Mesenchymal stem cell (in vitro differentiated cells and primary cell): ENCODE results near the gene WWP2.
A peak's percentile ranks its signal among the peaks of the same experiment; 100 is the strongest.

ENCODE experiments used
- DNase-seq: peaks from one replicate; pipeline ENCODE4 v3.0.0-alpha.2; 2013
- H2AFZ ChIP-seq: one replicate; pipeline ENCODE4 v1.6.1; 2013; ENCODE audit warnings: low read depth, mild to moderate bottlenecking, control low read depth, inconsistent platforms, low read length, moderate library complexity
- H2AK5ac ChIP-seq: 2 replicates; pipeline ENCODE4 v1.6.1; 2013; ENCODE audit warnings: low read length, moderate library complexity, mild to moderate bottlenecking, inconsistent platforms; ENCODE audit not compliant: severe bottlenecking
- H2BK120ac ChIP-seq: one replicate; pipeline ENCODE4 v1.6.1; 2013; ENCODE audit warnings: low read depth, mild to moderate bottlenecking, inconsistent platforms, low read length, moderate library complexity
- H2BK12ac ChIP-seq, 2 experiments: one replicate each; pipeline ENCODE4 v1.6.1; 2013; ENCODE audit warnings: inconsistent platforms in 2 of 2, low read length in 2 of 2, mild to moderate bottlenecking in 2 of 2, moderate library complexity in 2 of 2, control low read depth in 1 of 2
- H2BK15ac ChIP-seq: one replicate; pipeline ENCODE4 v1.6.1; 2013; ENCODE audit warnings: mild to moderate bottlenecking, low read depth, inconsistent platforms; ENCODE audit not compliant: poor library complexity, severe bottlenecking
- H2BK5ac ChIP-seq: 2 replicates; pipeline ENCODE4 v1.6.1; 2013; ENCODE audit warnings: low read depth, mild to moderate bottlenecking, low read length, control low read depth, inconsistent platforms; ENCODE audit not compliant: poor library complexity, severe bottlenecking
- H3K14ac ChIP-seq, 2 experiments: one replicate each; pipeline ENCODE4 v1.6.1; 2013; ENCODE audit warnings: inconsistent platforms in 2 of 2, low read length in 2 of 2, control low read depth in 1 of 2, mild to moderate bottlenecking in 1 of 2, moderate library complexity in 1 of 2
- H3K18ac ChIP-seq, 2 experiments: one replicate each; pipeline ENCODE4 v1.6.1; 2013; ENCODE audit warnings: inconsistent platforms in 2 of 2, low read length in 2 of 2, control low read depth in 1 of 2, low read depth in 1 of 2, mild to moderate bottlenecking in 1 of 2
- H3K23ac ChIP-seq, 2 experiments: one replicate each; pipeline ENCODE4 v1.6.1; 2013; ENCODE audit warnings: inconsistent platforms in 2 of 2, low read length in 2 of 2, mild to moderate bottlenecking in 2 of 2, moderate library complexity in 2 of 2, control low read depth in 1 of 2
- H3K27ac ChIP-seq: 2 replicates; pipeline ENCODE4 v1.5.1; 2013; ENCODE audit warnings: mild to moderate bottlenecking, moderate library complexity, low read length, control low read depth, inconsistent platforms; ENCODE audit not compliant: poor library complexity, severe bottlenecking
- H3K27me3 ChIP-seq, 2 experiments: 2 replicates each; pipeline versions ENCODE4 v1.6.1 to v1.7.0; 2013; ENCODE audit warnings: low read length in 2 of 2, mild to moderate bottlenecking in 2 of 2, moderate library complexity in 2 of 2, control low read depth in 1 of 2, inconsistent platforms in 1 of 2; ENCODE audit not compliant: control insufficient read depth in 1 of 2, insufficient read depth in 1 of 2
- H3K36me3 ChIP-seq, 2 experiments: 2 replicates each; pipeline versions ENCODE4 v1.6.1 to v1.7.0; 2013; ENCODE audit warnings: low read length in 2 of 2, control low read depth in 1 of 2, inconsistent platforms in 1 of 2, low read depth in 1 of 2, mild to moderate bottlenecking in 1 of 2; ENCODE audit not compliant: insufficient read depth in 2 of 2, control insufficient read depth in 1 of 2
- H3K4ac ChIP-seq, 2 experiments: one replicate each; pipeline ENCODE4 v1.6.1; 2013; ENCODE audit warnings: inconsistent platforms in 2 of 2, low read length in 2 of 2, mild to moderate bottlenecking in 2 of 2, moderate library complexity in 2 of 2, control low read depth in 1 of 2, low read depth in 1 of 2
- H3K4me1 ChIP-seq: 2 replicates; pipeline ENCODE4 v1.6.1; 2013; ENCODE audit warnings: low read depth, low read length, control low read depth; ENCODE audit not compliant: control insufficient read depth, insufficient read depth
- H3K4me2 ChIP-seq: 2 replicates; pipeline ENCODE4 v1.6.1; 2013; ENCODE audit warnings: low read length, mild to moderate bottlenecking, inconsistent platforms; ENCODE audit not compliant: poor library complexity, severe bottlenecking
- H3K4me3 ChIP-seq, 2 experiments: 2 replicates each; pipeline versions ENCODE4 v1.5.1 to v1.7.0; 2013; ENCODE audit warnings: low read length in 2 of 2, mild to moderate bottlenecking in 2 of 2, control low read depth in 1 of 2, low read depth in 1 of 2; ENCODE audit not compliant: insufficient read depth in 1 of 2
- H3K79me1 ChIP-seq: replicated peaks from 2 replicates; pipeline ENCODE4 v1.6.1; 2013; ENCODE audit warnings: mild to moderate bottlenecking, control low read depth, low read length, inconsistent platforms; ENCODE audit not compliant: poor library complexity, severe bottlenecking
- H3K9ac ChIP-seq: 2 replicates; pipeline ENCODE4 v1.7.0; 2013; ENCODE audit warnings: mild to moderate bottlenecking, low read length, moderate library complexity
- H3K9me3 ChIP-seq: 2 replicates; pipeline ENCODE4 v1.7.0; 2013; ENCODE audit warnings: mild to moderate bottlenecking, low read length; ENCODE audit not compliant: control insufficient read depth
- H4K8ac ChIP-seq: one replicate; pipeline ENCODE4 v1.6.1; 2013; ENCODE audit warnings: inconsistent platforms, mild to moderate bottlenecking, low read length, moderate library complexity
- H4K91ac ChIP-seq: one replicate; pipeline ENCODE4 v1.6.1; 2013; ENCODE audit warnings: mild to moderate bottlenecking, low read length, inconsistent platforms
- WGBS: methylation state at CpG from one replicate; pipeline ENCODE4 v1.1.7; 2013; ENCODE audit warnings: mixed read lengths; 5-methylcytosine and 5-hydroxymethylcytosine counted together

The WWP2 gene

DNA sequence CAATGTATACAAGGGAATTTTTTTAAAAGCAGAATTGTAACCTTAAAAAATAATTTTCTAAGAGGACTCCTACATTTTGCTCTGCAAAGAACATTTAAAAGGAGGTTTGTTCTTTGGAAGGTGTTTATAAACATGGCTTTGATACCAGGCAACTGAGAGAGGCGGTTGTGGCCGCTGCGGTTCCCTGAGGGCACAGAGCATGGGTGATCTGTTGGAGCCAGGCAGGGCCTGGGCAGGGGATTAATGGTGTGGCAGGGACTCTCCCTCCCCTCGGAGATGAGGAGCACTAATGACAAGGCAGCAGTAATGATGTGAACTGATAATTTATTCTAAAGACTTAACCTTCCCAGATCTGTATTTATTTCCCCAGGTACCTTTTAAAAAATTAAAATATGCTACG is 65.4 kb downstream of the WWP2 start:
- H3K4ac ChIP-seq, result no peak overlapping the region
- H2AFZ ChIP-seq, result no peak overlapping the region
- DNase-seq, result no peak
- peaks cover 5% of the 10 kb centered on the region for H3K4me1 ChIP-seq
- H3K18ac ChIP-seq, result no peak overlapping the region
- H3K27me3 ChIP-seq, result no peaks in the 10 kb centered on the region
- H4K91ac ChIP-seq, result no peak overlapping the region
- no peak overlapping the region for H2BK12ac ChIP-seq
- no peak overlapping the region for H3K23ac ChIP-seq
- H3K36me3 ChIP-seq, result peaks cover 0 to 4% of the 10 kb centered on the region in 2 experiments
- peak overlapping the region; percentile 37 for H4K8ac ChIP-seq
- no peak overlapping the region for H3K27ac ChIP-seq
- H3K79me1 ChIP-seq, result peaks cover 19% of the 10 kb centered on the region
- H2BK120ac ChIP-seq, result no peak overlapping the region
- no peaks in the 10 kb centered on the region for H3K9me3 ChIP-seq
- no peak overlapping the region for H3K14ac ChIP-seq
- H3K4me2 ChIP-seq, result no peak overlapping the region
- H3K9ac ChIP-seq, result no peak overlapping the region
- H2BK5ac ChIP-seq, result no peak overlapping the region
- H3K4me3 ChIP-seq, result no peak overlapping the region
- H2AK5ac ChIP-seq, result no peak overlapping the region
- H2BK15ac ChIP-seq, result no peak overlapping the region
- 94% methylated on average over 4 of the region's 5 CpGs for WGBS

DNA sequence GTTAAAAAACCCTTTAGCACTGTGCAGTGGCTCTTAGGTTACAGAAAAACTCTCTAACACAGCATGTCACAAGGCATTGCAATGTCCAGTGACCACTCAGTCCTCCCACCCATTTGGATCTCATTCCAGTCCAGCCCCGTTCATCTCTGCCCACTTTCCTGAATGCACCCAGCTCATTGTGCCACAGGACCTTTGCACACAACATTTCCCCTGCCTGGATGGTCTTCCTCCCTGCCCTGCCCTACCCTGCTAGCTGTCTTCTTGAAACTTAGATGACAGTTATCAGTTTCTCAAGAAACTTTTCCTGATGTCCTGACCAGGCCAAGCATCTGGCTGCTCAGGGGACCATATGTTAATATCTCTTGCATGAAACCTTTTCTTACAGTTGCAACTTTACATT is 67.2 kb downstream of the WWP2 start:
- no peak overlapping the region for H2AFZ ChIP-seq
- no peaks in the 10 kb centered on the region for H3K36me3 ChIP-seq
- no peak overlapping the region for H2BK120ac ChIP-seq
- no peak overlapping the region for H2AK5ac ChIP-seq
- no peaks in the 10 kb centered on the region for H3K27me3 ChIP-seq
- H3K4me2 ChIP-seq, result no peak overlapping the region
- no peak overlapping the region for H2BK12ac ChIP-seq
- H2BK15ac ChIP-seq, result no peak overlapping the region
- no peaks in the 10 kb centered on the region for H3K9me3 ChIP-seq
- H3K4me3 ChIP-seq, result no peak overlapping the region
- H3K4ac ChIP-seq, result no peak overlapping the region
- H3K27ac ChIP-seq, result no peak overlapping the region
- WGBS, result 89% methylated on average over 1 of the region's 1 CpG
- no peak overlapping the region for H3K9ac ChIP-seq
- H3K4me1 ChIP-seq, result peaks cover 15% of the 10 kb centered on the region
- H3K79me1 ChIP-seq, result peaks cover 17% of the 10 kb centered on the region
- H4K8ac ChIP-seq, result no peak overlapping the region
- H3K14ac ChIP-seq, result no peak overlapping the region
- no peak overlapping the region for H2BK5ac ChIP-seq
- H4K91ac ChIP-seq, result no peak overlapping the region
- no peak overlapping the region for H3K23ac ChIP-seq
- DNase-seq, result no peak
- H3K18ac ChIP-seq, result no peak overlapping the region

DNA sequence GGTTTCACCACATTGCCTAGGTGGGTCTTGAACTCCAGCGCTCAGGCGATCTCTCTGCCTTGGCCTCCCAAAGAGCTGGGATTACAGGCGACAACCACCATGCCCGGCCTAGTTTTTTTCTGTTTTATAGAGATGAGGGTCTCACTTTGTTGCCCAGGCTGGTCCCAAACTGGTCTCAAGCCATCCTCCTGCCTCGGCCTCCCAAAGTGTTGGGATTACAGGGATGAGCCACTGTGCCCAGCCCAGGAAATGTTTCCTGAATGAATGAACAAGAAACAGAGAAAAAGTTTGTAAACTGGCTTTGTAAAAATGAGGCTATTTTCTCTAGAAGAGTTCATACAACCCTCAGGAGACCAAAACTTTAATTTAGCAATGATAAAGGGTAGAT is 68.0 kb downstream of the WWP2 start:
- peaks cover 17% of the 10 kb centered on the region for H3K4me1 ChIP-seq
- no peak for DNase-seq
- no peak overlapping the region for H2BK120ac ChIP-seq
- no peak overlapping the region for H4K8ac ChIP-seq
- H2BK15ac ChIP-seq, result no peak overlapping the region
- no peak overlapping the region for H3K4me3 ChIP-seq
- no peaks in the 10 kb centered on the region for H3K36me3 ChIP-seq
- H3K27ac ChIP-seq, result peak overlapping the region; percentile 91
- no peak overlapping the region for H4K91ac ChIP-seq
- no peak overlapping the region for H3K4me2 ChIP-seq
- no peak overlapping the region for H2BK12ac ChIP-seq
- 97% methylated on average over 5 of the region's 5 CpGs for WGBS
- no peaks in the 10 kb centered on the region for H3K9me3 ChIP-seq
- H3K4ac ChIP-seq, result no peak overlapping the region
- no peak overlapping the region for H3K23ac ChIP-seq
- H3K9ac ChIP-seq, result no peak overlapping the region
- H3K79me1 ChIP-seq, result peaks cover 17% of the 10 kb centered on the region
- no peak overlapping the region for H3K14ac ChIP-seq
- no peaks in the 10 kb centered on the region for H3K27me3 ChIP-seq
- no peak overlapping the region for H2AFZ ChIP-seq
- H2AK5ac ChIP-seq, result peak overlapping the region; percentile 16
- no peak overlapping the region for H2BK5ac ChIP-seq
- H3K18ac ChIP-seq, result no peak overlapping the region

DNA sequence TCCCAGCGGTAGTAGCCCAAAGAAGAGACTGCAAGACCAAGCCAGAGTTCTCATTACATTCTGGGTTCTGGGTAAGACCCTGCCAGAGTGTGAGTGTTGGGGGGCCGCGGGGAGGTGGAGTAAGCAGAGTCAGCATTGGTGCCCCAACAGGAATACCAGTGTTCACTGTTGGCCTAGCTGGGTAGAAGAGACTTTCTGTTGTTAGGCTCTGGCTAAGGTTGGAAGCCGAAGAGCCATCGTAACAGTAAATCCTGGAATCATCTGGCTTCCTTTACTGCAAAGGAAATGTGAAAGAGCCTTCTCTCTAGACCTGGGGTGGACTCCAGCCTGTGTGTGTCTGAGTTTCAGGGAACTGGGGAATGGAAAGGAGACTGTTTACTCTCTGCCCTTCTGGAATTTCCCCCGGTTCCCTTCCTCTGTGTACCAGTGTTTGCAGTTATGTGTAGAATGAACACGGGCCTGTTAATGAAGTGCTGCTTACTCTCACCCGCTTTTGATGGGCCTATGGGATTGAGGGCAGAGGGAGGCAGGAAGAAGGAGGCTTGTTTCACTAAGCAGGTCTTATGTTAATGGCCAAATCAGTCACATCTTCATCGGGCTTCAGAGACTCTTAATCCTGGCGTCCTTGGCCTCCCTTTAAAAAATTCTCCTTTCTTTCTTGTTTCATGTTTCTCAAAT is 68.5 kb downstream of the WWP2 start:
- Histone ChIP-seq H3K4me2 (peak overlapping the region; percentile 27), H3K36me3 (no peaks in the 10 kb centered on the region), H2BK120ac (no peak overlapping the region), H2BK15ac (no peak overlapping the region), H2AK5ac (peak overlapping the region; percentile 16), H3K14ac (no peak overlapping the region), H4K91ac (no peak overlapping the region), H2AFZ (no peak overlapping the region), H3K18ac (no peak overlapping the region), H3K4me1 (peaks cover 17% of the 10 kb centered on the region), H3K27me3 (no peaks in the 10 kb centered on the region), H3K4ac (no peak overlapping the region), H4K8ac (peak overlapping the region; percentile 66), H3K79me1 (peaks cover 15% of the 10 kb centered on the region), H3K4me3 (no peak overlapping the region), H3K9me3 (no peaks in the 10 kb centered on the region), H3K27ac (peak overlapping the region; percentile 91), H3K9ac (peak overlapping the region; percentile 39), H3K23ac (no peak overlapping the region), H2BK12ac (no peak overlapping the region), H2BK5ac (peak overlapping the region; percentile 11)
- DNase-seq, result peak; percentile 72
- WGBS, result 66% methylated on average over 10 of the region's 10 CpGs
